GM18508 (cell line): Measurements from ENCODE around the gene P2RY6.
"Not testable (repeated sequence)": the region's sequence is repeated elsewhere in the genome, so short reads cannot be mapped to it uniquely, and the experiment has no call there.

Source experiments
- ATAC-seq: cut with Tn5 transposase; IDR thresholded peaks from one replicate; pipeline ENCODE4 v1.9.1; 2021; ENCODE audit warnings: moderate number of reproducible peaks; ENCODE audit not compliant: insufficient read depth, unreplicated experiment

The P2RY6 gene

GRCh38 chr11:73274191-73274590, 2.1 kb downstream of the P2RY6 start:
- ATAC-seq, result not testable (repeated sequence)

- no peak for ATAC-seq
Observed at GRCh38 chr11:73274722-73275380, 2.7 kb downstream of the P2RY6 start.

- ATAC-seq, result no peak
Observed at GRCh38 chr11:73275381-73275750, 3.2 kb downstream of the P2RY6 start.

- no peak for ATAC-seq
Observed at GRCh38 chr11:73277467-73277866, 5.3 kb downstream of the P2RY6 start.

GRCh38 chr11:73280626-73281025, 8.5 kb downstream of the P2RY6 start:
- no peak for ATAC-seq

GRCh38 chr11:73281201-73281741, 9.1 kb downstream of the P2RY6 start:
- ATAC-seq, result no peak

GRCh38 chr11:73281796-73282660, 9.9 kb downstream of the P2RY6 start:
- ATAC-seq, result no peak

- no peak for ATAC-seq
Observed at GRCh38 chr11:73283276-73284000, 11.3 kb downstream of the P2RY6 start.

- ATAC-seq, result no peak
Observed at GRCh38 chr11:73284106-73284505, 12.0 kb downstream of the P2RY6 start.

GRCh38 chr11:73285721-73286120, 13.6 kb downstream of the P2RY6 start:
- ATAC-seq, result no peak

- no peak for ATAC-seq
Observed at GRCh38 chr11:73286240-73286810, 14.2 kb downstream of the P2RY6 start.

- ATAC-seq, result no peak
Observed at GRCh38 chr11:73287400-73288101, 15.4 kb downstream of the P2RY6 start.

GRCh38 chr11:73288192-73288872, 16.2 kb downstream of the P2RY6 start:
- ATAC-seq, result no peak

- peak; percentile 52 for ATAC-seq
Observed at GRCh38 chr11:73288873-73289707, 17.0 kb downstream of the P2RY6 start.

GRCh38 chr11:73290536-73290935, 18.4 kb downstream of the P2RY6 start:
- no peak for ATAC-seq

- no peak for ATAC-seq
Observed at GRCh38 chr11:73291196-73291595, 19.1 kb downstream of the P2RY6 start.

- ATAC-seq, result no peak
Observed at GRCh38 chr11:73291781-73292524, 19.8 kb downstream of the P2RY6 start.

GRCh38 chr11:73292525-73292894, 20.4 kb downstream of the P2RY6 start:
- no peak for ATAC-seq
